Measurements from ENCODE around the gene DAP.

DNA sequence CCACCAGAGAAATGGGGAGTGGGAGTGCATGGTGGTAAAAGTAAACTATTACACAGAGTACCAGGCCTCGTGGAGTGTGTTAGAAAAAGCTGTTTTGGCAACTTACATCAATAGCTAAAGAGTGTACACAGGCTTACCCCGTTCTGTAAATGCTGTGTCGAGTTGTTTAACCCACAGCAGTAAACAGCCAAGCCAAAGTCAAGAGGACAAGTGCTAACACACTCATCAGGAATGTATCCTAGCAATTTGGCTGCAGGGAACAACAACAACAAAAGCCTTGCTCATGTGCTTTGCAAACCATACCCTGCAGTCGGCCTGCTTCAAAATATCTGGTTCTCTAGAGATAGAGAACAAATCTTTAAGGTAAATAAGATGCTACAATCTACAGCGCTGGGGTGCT, 15.9 kb downstream of the DAP start:
- no peak for TF ChIP-seq POLR2A (IDR thresholded peaks at IDR 0.05)
- TF ChIP-seq, protein P1, sequence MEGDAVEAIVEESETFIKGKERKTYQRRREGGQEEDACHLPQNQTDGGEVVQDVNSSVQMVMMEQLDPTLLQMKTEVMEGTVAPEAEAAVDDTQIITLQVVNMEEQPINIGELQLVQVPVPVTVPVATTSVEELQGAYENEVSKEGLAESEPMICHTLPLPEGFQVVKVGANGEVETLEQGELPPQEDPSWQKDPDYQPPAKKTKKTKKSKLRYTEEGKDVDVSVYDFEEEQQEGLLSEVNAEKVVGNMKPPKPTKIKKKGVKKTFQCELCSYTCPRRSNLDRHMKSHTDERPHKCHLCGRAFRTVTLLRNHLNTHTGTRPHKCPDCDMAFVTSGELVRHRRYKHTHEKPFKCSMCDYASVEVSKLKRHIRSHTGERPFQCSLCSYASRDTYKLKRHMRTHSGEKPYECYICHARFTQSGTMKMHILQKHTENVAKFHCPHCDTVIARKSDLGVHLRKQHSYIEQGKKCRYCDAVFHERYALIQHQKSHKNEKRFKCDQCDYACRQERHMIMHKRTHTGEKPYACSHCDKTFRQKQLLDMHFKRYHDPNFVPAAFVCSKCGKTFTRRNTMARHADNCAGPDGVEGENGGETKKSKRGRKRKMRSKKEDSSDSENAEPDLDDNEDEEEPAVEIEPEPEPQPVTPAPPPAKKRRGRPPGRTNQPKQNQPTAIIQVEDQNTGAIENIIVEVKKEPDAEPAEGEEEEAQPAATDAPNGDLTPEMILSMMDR (IDR thresholded peaks at IDR 0.05) = no peak

Measured in adrenal gland (tissue), 5 donors.